GM18868 (cell line): Measurements from ENCODE around the gene BHLHE23.

ENCODE experiments used
- ATAC-seq: cut with Tn5 transposase; IDR thresholded peaks from one replicate; pipeline ENCODE4 v1.9.1; 2021; ENCODE audit warnings: mild to moderate bottlenecking, moderate library complexity; ENCODE audit not compliant: unreplicated experiment

The BHLHE23 gene

DNA sequence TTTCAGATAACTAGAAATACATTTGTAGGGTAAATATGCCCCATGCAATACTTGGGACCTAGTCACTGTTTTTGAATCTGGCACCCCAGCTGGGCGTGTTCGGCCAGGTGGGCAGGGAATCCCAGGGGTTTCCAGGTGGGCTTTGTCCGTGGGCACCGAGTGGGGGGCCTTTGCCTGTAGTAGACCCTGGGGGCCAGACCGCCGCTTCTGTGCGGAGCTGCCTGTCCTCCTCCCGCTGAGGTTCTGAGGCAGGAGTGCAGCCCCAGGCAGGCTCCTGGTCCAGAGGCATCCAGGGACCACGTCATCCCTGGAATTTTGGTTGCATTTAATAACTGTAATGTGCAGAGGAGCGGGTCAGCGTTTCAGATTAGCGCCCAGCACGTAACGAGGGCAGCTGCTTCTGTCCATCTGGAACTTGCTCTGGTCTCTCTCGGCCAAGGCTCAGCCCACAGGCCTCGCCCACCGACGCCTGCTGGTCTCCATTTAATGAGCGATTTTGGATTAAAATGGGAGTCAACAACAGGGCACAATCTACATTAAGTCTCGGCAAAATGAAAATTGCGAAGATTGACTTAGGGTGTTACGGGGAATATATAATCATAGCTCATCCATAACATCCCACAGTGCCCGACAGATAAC is 12.8 kb downstream of the BHLHE23 start:
- no peak for ATAC-seq

- no peak for ATAC-seq
Observed at GRCh38 chr20:62991863-62992262, 14.9 kb downstream of the BHLHE23 start.

DNA sequence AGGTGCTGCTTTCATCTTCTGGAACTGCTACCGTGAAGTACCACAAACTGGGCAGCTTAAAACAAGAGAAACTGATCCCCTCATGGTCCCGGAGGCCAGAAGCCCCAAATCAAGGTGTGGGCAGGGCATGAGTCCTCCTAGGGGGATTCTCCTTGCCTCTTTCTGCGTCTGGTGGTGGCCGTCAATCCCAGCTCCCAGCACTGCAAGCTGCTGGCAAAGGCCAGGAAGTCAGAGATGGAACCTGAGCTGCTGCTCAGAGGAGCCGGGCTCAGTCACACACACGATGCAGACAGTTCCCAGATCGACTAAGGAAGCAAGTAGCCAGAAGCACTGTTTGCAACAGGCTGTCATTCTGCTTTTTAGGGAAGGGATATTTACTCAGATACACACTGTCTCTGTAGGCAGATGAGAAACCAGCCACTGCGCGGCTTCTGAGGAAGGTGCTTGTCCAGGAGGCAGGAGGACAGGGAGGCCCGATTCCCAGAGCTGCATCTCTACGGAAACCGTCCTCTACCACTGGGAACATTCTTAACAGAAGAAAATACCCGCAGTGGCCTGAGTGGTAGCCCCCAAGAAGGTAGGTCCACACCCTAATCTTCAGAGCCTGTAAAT is 15.5 kb downstream of the BHLHE23 start:
- ATAC-seq, result no peak

DNA sequence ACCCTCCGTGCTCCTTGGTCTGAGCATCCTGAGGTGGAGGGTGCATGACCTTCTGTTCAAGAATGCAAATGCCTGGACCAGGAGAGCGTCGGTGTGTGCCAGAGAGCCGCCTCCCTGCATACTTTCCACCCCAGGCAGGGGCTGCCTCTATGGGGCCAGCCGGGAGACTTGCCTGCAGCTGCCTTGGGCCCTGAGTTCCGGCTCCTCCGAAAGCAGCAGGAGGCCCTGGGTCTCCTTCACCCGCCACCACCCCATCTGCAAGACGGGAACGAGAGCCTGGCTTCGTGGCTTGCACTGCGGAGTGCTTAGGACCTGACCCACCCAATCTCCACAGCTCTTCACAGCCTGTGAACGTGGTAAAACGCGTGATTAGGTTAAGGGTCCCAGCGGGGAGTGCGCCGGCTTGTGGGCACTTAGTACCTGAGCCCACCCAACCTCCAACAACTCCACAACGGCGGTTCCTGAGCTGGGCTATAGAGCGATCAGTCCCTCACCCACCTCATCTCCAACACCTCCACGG is 16.4 kb downstream of the BHLHE23 start:
- ATAC-seq, result no peak

DNA sequence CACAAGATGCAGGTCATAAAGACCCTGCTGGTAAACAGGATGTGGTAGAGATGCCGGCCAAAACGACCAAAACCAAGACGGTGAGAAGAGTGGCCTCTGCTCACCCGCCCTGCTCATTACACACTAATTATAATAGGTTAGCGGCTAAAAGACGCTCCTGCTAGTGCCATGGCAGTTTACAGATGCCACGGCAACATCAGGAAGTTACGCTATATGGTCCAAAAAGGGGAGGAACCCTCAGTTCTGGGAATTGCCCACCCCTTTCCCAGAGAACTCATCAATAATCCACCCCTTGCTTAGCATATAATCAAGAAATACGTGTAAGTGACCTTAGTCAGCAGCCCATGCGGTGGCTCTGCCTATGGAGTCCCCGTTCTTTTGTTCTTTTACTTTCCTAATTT is 17.6 kb downstream of the BHLHE23 start:
- no peak for ATAC-seq

DNA sequence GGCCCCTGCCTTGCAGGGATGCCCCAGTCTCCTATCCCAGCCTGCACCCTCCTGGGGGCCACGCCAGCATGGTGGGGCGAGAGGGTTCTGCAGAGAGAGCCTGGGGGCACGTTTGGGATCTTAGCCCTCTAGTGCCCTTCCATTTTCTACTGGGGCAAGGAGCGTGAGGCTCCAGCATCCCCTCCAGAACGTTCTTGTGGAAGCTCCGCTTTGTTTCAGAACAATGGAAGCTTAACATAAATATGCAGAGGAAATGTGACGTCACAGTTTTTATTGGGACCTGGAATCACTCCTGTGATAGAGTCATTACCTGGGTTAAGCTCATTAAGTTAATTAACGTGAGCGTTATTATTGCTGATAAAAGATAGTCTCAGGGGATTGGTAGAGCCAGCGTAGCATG is 19.6 kb downstream of the BHLHE23 start:
- no peak for ATAC-seq

DNA sequence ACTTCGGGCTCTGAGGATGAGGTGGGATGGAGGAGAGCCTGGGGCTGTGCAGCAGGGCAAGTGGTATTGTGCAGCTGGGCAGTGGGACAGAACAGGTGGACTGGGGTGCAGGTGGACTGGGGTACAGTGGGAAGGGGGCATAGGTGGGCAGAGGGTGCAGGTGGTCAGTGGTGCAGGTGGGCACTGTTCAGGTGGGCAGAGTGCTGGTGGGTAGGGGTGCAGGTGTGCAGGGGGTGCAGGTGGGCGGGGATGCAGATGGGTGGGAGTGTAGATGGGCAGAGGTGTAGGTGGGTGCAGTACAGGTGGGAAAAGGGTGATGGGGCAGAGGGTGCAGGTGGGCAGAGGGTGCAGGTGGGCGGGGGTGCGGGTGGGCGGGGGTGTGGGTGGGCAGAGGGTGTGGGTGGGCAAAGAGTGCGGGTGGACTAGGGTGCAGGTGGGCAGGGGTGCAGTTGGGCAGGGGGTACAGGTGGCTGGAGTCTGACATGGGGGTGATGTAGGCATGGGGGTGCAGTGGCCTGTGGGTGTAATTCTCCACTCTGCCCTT is 20.4 kb downstream of the BHLHE23 start:
- no peak for ATAC-seq

- no peak for ATAC-seq
Observed at GRCh38 chr20:62985444-62985778, 21.4 kb downstream of the BHLHE23 start.

DNA sequence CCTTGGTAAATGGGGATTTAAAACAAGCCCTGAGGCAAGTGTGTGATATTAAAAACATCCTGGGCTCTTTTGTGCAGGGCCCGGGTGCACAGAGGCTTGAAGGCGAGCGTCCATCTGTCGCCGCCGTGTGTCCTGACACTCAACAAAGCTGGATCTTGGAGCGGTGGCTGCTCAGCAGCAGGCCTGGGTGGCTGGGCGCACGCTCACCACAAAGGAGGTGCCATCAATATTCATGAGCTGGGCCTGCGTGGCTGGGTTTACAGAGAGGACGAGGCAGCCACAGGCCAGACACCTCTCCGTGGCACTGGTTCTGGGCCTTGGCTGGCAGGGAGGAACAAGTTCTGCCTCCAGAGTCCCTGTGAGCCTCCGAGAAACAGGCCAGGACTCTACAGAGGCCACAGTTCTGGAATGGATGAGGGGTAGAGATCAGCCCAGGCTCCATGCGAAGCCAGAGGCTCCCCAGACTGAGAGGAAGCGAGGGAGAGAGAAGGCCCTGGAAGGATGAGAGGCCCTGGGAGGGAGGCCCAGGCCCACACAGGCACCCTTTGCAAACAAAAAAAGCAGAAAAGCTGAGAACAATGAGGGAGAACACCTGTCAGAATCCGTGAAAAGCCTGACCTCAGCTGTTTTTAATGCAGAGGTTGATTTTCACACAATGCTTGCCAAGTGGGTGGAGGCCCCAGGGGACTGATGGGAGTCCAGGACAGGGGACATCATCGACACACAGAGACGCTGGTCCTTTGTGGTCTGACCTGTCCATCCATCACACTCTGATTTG is 21.9 kb downstream of the BHLHE23 start:
- no peak for ATAC-seq

GRCh38 chr20:62983210-62983609 is 23.6 kb downstream of the BHLHE23 start:
- ATAC-seq, result no peak

- no peak for ATAC-seq
Observed at GRCh38 chr20:62982124-62983075, 24.4 kb downstream of the BHLHE23 start.

DNA sequence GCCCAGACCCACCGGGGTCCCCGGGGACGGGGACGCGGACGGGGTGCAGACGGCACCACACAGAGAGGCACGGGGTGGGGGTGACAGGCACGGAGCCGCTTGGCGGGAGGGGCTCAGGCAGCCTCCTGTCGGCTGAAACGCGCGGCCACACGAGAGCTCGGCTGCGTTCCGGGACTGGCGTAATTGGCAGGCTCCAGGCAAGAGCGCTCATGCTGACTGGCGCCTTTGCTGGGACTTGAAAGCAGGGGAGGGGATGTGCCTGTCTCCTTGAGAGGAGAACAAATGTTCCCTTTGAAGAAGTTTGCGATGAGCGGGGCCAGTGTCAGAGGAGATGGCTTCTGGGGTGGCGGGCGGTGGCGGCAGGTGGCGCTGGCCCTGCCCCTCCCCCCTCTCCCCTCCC is 25.8 kb downstream of the BHLHE23 start:
- no peak for ATAC-seq

DNA sequence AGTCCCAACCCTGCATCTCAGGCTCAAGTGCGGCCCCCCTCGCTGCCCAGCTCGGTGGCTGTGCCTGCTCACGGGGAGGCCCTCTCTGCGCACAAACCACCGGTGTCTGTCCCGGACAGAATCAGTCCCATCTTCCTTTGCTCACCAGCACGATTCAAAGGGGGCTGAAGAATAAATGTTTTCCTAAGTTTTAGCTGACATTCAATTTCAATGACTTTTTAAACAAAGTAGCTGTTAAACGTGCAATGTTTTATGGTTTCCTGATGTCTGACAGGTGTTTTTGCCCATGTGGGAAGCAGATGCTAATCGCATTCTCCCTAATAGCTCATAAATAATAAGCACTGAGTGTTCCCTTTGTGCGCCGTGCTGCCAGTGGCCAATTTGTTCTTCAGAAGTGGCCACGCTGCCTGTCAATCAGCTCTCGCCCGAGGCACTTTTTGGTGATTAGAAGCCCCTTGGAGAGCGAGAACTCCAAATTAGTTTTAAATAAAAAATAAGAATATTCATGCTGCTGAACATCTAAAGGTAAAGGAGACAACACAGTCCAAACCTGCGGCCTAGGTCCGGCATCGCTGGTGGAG is 26.3 kb downstream of the BHLHE23 start:
- ATAC-seq, result no peak

DNA sequence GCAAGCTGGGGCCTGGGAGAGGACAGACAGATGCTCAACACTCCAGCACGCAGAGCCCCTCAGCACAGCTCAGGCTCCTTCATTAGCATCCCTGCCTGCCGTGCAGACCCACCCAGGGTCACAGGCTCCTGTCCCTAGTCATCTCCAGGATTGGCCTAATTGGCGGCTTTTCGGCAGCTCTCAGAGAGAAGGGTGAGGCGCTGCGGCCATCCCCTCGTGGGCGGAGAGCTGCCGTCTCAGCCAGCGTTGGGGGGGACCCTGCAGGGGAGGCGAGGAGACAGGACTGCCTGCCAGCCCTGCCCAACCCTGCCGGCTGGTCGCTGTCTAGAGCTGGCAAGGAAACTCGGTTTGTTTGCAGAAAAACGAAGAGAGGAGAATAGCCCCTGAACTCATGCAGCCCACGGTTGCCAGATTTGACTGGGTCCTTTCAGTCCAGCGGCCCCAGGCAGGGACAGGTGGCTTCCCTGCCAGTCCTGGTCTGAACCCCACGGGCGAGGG is 26.8 kb downstream of the BHLHE23 start:
- ATAC-seq, result no peak

DNA sequence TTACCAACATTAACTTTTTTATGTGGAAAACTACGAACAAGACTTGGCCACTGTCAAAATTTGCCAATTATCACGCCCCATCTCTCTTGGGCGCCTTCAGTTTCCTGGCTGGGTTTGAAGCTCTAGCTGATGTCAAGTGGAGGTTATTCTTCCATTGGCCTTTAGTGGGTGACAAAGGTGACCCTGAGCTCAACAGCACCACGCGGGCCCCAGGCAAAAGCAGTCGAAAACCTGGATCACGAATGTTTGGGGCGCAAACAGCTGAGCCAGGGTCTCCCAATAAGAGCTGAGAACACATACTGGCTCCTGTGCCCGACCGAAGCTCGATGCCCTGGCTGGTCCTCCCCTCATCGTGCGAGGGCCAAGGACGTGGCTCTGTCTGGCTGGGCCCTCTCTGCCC is 27.5 kb downstream of the BHLHE23 start:
- ATAC-seq, result no peak

DNA sequence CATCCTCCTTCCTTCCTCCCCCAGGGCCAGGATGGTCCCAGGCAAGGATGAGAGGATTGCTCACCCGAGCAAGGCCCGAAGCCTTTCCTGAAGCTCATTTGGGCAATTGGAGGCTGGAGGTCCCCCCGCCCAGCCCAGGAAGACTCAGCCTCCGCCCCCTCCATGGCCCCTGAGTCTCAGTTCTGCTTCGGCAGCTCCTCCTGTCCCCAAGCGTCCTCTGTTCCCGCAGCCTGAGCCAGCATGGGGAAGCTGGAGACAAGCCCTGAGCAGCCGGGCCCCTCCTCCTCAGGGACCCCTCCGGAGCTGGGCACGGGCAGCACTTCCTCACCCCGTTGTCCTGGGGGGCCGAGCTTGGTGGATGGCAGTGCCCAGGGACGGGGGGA is 28.2 kb downstream of the BHLHE23 start:
- ATAC-seq, result no peak

- peak; percentile 68 for ATAC-seq
Observed at GRCh38 chr20:62977613-62978560, 28.9 kb downstream of the BHLHE23 start.

- no peak for ATAC-seq
Observed at GRCh38 chr20:62976886-62977285, 29.9 kb downstream of the BHLHE23 start.
